ENCODE measurements around the gene SMPDL3B. TPM values are rescaled to one million over a fixed set of nuclear protein-coding genes. Genes with fewer than 3 reads are reported as not detected.

The SMPDL3B gene
- total RNA-seq, 1 experiment from 2014 or later, result not detected

- Histone ChIP-seq H3K27ac (ENCODE audit: low read length) (no peak overlapping the region), H3K9me2 (replicated peaks; ENCODE audit: insufficient read depth, low read length) (no peaks in the 10 kb centered on the region), H3K27me3 (ENCODE audit: low read length) (no peaks in the 10 kb centered on the region), H3K79me2 (ENCODE audit: low read length) (no peaks in the 10 kb centered on the region), H3K9ac (ENCODE audit: low read length) (no peak overlapping the region), H3K4me1 (ENCODE audit: low read length) (peaks cover 10% of the 10 kb centered on the region), H3K4me3 (ENCODE audit: low read length) (no peak overlapping the region), H2AFZ (ENCODE audit: low read length) (no peak overlapping the region), H3K36me3 (ENCODE audit: insufficient read depth, low read length) (no peaks in the 10 kb centered on the region), H3K4me2 (ENCODE audit: low read depth, low read length, poor library complexity, severe bottlenecking) (no peak overlapping the region), H4K20me1 (ENCODE audit: insufficient read depth, low read depth, low read length) (no peaks in the 10 kb centered on the region), H3K9me3 (ENCODE audit: low read length) (no peaks in the 10 kb centered on the region)
- no peak for DNase-seq
Observed at GRCh38 chr1:27931759-27932158, 3.0 kb upstream of the SMPDL3B start.

- no peak overlapping the region for H2AFZ ChIP-seq (ENCODE audit: low read length)
Observed at GRCh38 chr1:27935721-27936120, 921 bp downstream of the SMPDL3B start.

GRCh38 chr1:27936370-27936769, 1.6 kb downstream of the SMPDL3B start:
- Histone ChIP-seq H3K27ac (ENCODE audit: low read length) (no peak overlapping the region), H4K20me1 (ENCODE audit: insufficient read depth, low read depth, low read length) (no peaks in the 10 kb centered on the region), H3K9me3 (ENCODE audit: low read length) (no peaks in the 10 kb centered on the region), H3K79me2 (ENCODE audit: low read length) (no peaks in the 10 kb centered on the region), H3K36me3 (ENCODE audit: insufficient read depth, low read length) (no peaks in the 10 kb centered on the region), H3K27me3 (ENCODE audit: low read length) (no peaks in the 10 kb centered on the region), H3K4me3 (ENCODE audit: low read length) (no peak overlapping the region), H3K9me2 (replicated peaks; ENCODE audit: insufficient read depth, low read length) (no peaks in the 10 kb centered on the region), H3K4me2 (ENCODE audit: low read depth, low read length, poor library complexity, severe bottlenecking) (no peak overlapping the region), H3K4me1 (ENCODE audit: low read length) (peaks cover 14% of the 10 kb centered on the region), H2AFZ (ENCODE audit: low read length) (no peak overlapping the region), H3K9ac (ENCODE audit: low read length) (no peak overlapping the region)
- DNase-seq, result no peak

More at GRCh38 chr1:27935721-27936120, 921 bp downstream of the SMPDL3B start:
- peaks cover 14% of the 10 kb centered on the region for H3K4me1 ChIP-seq (ENCODE audit: low read length)
- H3K36me3 ChIP-seq (ENCODE audit: insufficient read depth, low read length), result no peaks in the 10 kb centered on the region
- no peaks in the 10 kb centered on the region for H3K9me3 ChIP-seq (ENCODE audit: low read length)
- H3K27me3 ChIP-seq (ENCODE audit: low read length), result no peaks in the 10 kb centered on the region
- no peak overlapping the region for H3K4me2 ChIP-seq (ENCODE audit: low read depth, low read length, poor library complexity, severe bottlenecking)
- no peaks in the 10 kb centered on the region for H4K20me1 ChIP-seq (ENCODE audit: insufficient read depth, low read depth, low read length)
- no peaks in the 10 kb centered on the region for H3K9me2 ChIP-seq (replicated peaks; ENCODE audit: insufficient read depth, low read length)
- no peak for DNase-seq
- H3K79me2 ChIP-seq (ENCODE audit: low read length), result no peaks in the 10 kb centered on the region
- no peak overlapping the region for H3K27ac ChIP-seq (ENCODE audit: low read length)
- H3K9ac ChIP-seq (ENCODE audit: low read length), result no peak overlapping the region
- no peak overlapping the region for H3K4me3 ChIP-seq (ENCODE audit: low read length)

- Histone ChIP-seq H3K4me2 (ENCODE audit: low read depth, low read length, poor library complexity, severe bottlenecking) (no peak overlapping the region), H3K4me1 (ENCODE audit: low read length) (peaks cover 7% of the 10 kb centered on the region), H3K36me3 (ENCODE audit: insufficient read depth, low read length) (no peaks in the 10 kb centered on the region), H3K9me3 (ENCODE audit: low read length) (no peaks in the 10 kb centered on the region), H3K4me3 (ENCODE audit: low read length) (no peak overlapping the region), H4K20me1 (ENCODE audit: insufficient read depth, low read depth, low read length) (no peaks in the 10 kb centered on the region), H3K27ac (ENCODE audit: low read length) (no peak overlapping the region), H3K9me2 (replicated peaks; ENCODE audit: insufficient read depth, low read length) (no peaks in the 10 kb centered on the region), H3K27me3 (ENCODE audit: low read length) (no peaks in the 10 kb centered on the region), H2AFZ (ENCODE audit: low read length) (no peak overlapping the region), H3K79me2 (ENCODE audit: low read length) (no peaks in the 10 kb centered on the region), H3K9ac (ENCODE audit: low read length) (no peak overlapping the region)
- no peak for DNase-seq
Observed at GRCh38 chr1:27937524-27937836, 2.7 kb downstream of the SMPDL3B start.

GRCh38 chr1:27938488-27938887, 3.7 kb downstream of the SMPDL3B start:
- no peaks in the 10 kb centered on the region for H4K20me1 ChIP-seq (ENCODE audit: insufficient read depth, low read depth, low read length)
- H3K9ac ChIP-seq (ENCODE audit: low read length), result no peak overlapping the region
- peaks cover 4% of the 10 kb centered on the region for H3K4me1 ChIP-seq (ENCODE audit: low read length)
- H3K9me2 ChIP-seq (replicated peaks; ENCODE audit: insufficient read depth, low read length), result no peaks in the 10 kb centered on the region
- H3K4me2 ChIP-seq (ENCODE audit: low read depth, low read length, poor library complexity, severe bottlenecking), result no peak overlapping the region
- no peaks in the 10 kb centered on the region for H3K36me3 ChIP-seq (ENCODE audit: insufficient read depth, low read length)
- no peaks in the 10 kb centered on the region for H3K79me2 ChIP-seq (ENCODE audit: low read length)
- H3K9me3 ChIP-seq (ENCODE audit: low read length), result no peaks in the 10 kb centered on the region
- H2AFZ ChIP-seq (ENCODE audit: low read length), result no peak overlapping the region
- no peak for DNase-seq
- no peaks in the 10 kb centered on the region for H3K27me3 ChIP-seq (ENCODE audit: low read length)
- no peak overlapping the region for H3K27ac ChIP-seq (ENCODE audit: low read length)
- no peak overlapping the region for H3K4me3 ChIP-seq (ENCODE audit: low read length)

- H3K27me3 ChIP-seq (ENCODE audit: low read length), result no peaks in the 10 kb centered on the region
- no peaks in the 10 kb centered on the region for H3K9me2 ChIP-seq (replicated peaks; ENCODE audit: insufficient read depth, low read length)
- no peaks in the 10 kb centered on the region for H3K36me3 ChIP-seq (ENCODE audit: insufficient read depth, low read length)
- no peaks in the 10 kb centered on the region for H4K20me1 ChIP-seq (ENCODE audit: insufficient read depth, low read depth, low read length)
- no peaks in the 10 kb centered on the region for H3K9me3 ChIP-seq (ENCODE audit: low read length)
- no peak overlapping the region for H3K27ac ChIP-seq (ENCODE audit: low read length)
- H2AFZ ChIP-seq (ENCODE audit: low read length), result peak overlapping the region; percentile 95
- H3K4me2 ChIP-seq (ENCODE audit: low read depth, low read length, poor library complexity, severe bottlenecking), result no peak overlapping the region
- DNase-seq, result peak; percentile 92
- no peaks in the 10 kb centered on the region for H3K79me2 ChIP-seq (ENCODE audit: low read length)
- H3K4me1 ChIP-seq (ENCODE audit: low read length), result peaks cover 4% of the 10 kb centered on the region
- peak overlapping the region; percentile 34; the same call in 1 of the 2 replicates for H3K9ac ChIP-seq (ENCODE audit: low read length)
- no peak overlapping the region for H3K4me3 ChIP-seq (ENCODE audit: low read length)
Observed at GRCh38 chr1:27940297-27940696, 5.5 kb downstream of the SMPDL3B start.

GRCh38 chr1:27940870-27941560, 6.2 kb downstream of the SMPDL3B start:
- no peak overlapping the region for H3K27ac ChIP-seq (ENCODE audit: low read length)

GRCh38 chr1:27941671-27942540, 7.1 kb downstream of the SMPDL3B start:
- H2AFZ ChIP-seq (ENCODE audit: low read length), result no peak overlapping the region

More at GRCh38 chr1:27940870-27941560, 6.2 kb downstream of the SMPDL3B start:
- no peaks in the 10 kb centered on the region for H3K36me3 ChIP-seq (ENCODE audit: insufficient read depth, low read length)
- peaks cover 4% of the 10 kb centered on the region for H3K4me1 ChIP-seq (ENCODE audit: low read length)
- H3K9ac ChIP-seq (ENCODE audit: low read length), result no peak overlapping the region
- no peak overlapping the region for H3K4me2 ChIP-seq (ENCODE audit: low read depth, low read length, poor library complexity, severe bottlenecking)
- H3K9me2 ChIP-seq (replicated peaks; ENCODE audit: insufficient read depth, low read length), result no peaks in the 10 kb centered on the region
- H2AFZ ChIP-seq (ENCODE audit: low read length), result no peak overlapping the region
- H4K20me1 ChIP-seq (ENCODE audit: insufficient read depth, low read depth, low read length), result no peaks in the 10 kb centered on the region
- H3K4me3 ChIP-seq (ENCODE audit: low read length), result no peak overlapping the region
- DNase-seq, result no peak
- H3K9me3 ChIP-seq (ENCODE audit: low read length), result no peaks in the 10 kb centered on the region
- no peaks in the 10 kb centered on the region for H3K79me2 ChIP-seq (ENCODE audit: low read length)
- H3K27me3 ChIP-seq (ENCODE audit: low read length), result no peaks in the 10 kb centered on the region

More at GRCh38 chr1:27941671-27942540, 7.1 kb downstream of the SMPDL3B start:
- H3K36me3 ChIP-seq (ENCODE audit: insufficient read depth, low read length), result no peaks in the 10 kb centered on the region
- no peaks in the 10 kb centered on the region for H3K9me2 ChIP-seq (replicated peaks; ENCODE audit: insufficient read depth, low read length)
- H3K4me2 ChIP-seq (ENCODE audit: low read depth, low read length, poor library complexity, severe bottlenecking), result no peak overlapping the region
- H3K4me1 ChIP-seq (ENCODE audit: low read length), result peaks cover 4% of the 10 kb centered on the region
- no peaks in the 10 kb centered on the region for H3K79me2 ChIP-seq (ENCODE audit: low read length)
- no peak for DNase-seq
- H4K20me1 ChIP-seq (ENCODE audit: insufficient read depth, low read depth, low read length), result no peaks in the 10 kb centered on the region
- no peaks in the 10 kb centered on the region for H3K27me3 ChIP-seq (ENCODE audit: low read length)
- H3K4me3 ChIP-seq (ENCODE audit: low read length), result no peak overlapping the region
- no peak overlapping the region for H3K27ac ChIP-seq (ENCODE audit: low read length)
- no peak overlapping the region for H3K9ac ChIP-seq (ENCODE audit: low read length)
- H3K9me3 ChIP-seq (ENCODE audit: low read length), result no peaks in the 10 kb centered on the region
